Measurements from ENCODE around the gene FOXP1.

FOXP1 gene

GRCh38 chr3:71578054-71578751 lies 5.3 kb downstream of the FOXP1 start:
- Histone ChIP-seq H3K27ac (no peak overlapping the region), H3K27me3 (replicated peaks) (no peaks in the 10 kb centered on the region), H3K36me3 (replicated peaks) (no peaks in the 10 kb centered on the region), H3K4me3 (ENCODE audit: low read depth, low read length) (peak overlapping the region; percentile 95)
- in situ Hi-C loops (cut with HindIII; ENCODE audit: low pct_ligation_motif_present, low sequenced_read_pairs) = no loop called here
- TF ChIP-seq CTCF (IDR thresholded peaks at IDR 0.05; ENCODE audit: low read depth, low read length, missing control alignments) = no peak
- DNase-seq = no peak

GRCh38 chr3:71577011-71577410 lies 6.5 kb downstream of the FOXP1 start:
- DNase-seq = no peak
- Histone ChIP-seq H3K27me3 (replicated peaks) (no peaks in the 10 kb centered on the region), H3K4me3 (ENCODE audit: low read depth, low read length) (no peak overlapping the region), H3K27ac (no peak overlapping the region), H3K36me3 (replicated peaks) (no peaks in the 10 kb centered on the region)
- in situ Hi-C loops (cut with HindIII; ENCODE audit: low pct_ligation_motif_present, low sequenced_read_pairs) = no loop called here
- TF ChIP-seq CTCF (IDR thresholded peaks at IDR 0.05; ENCODE audit: low read depth, low read length, missing control alignments) = no peak

- Histone ChIP-seq H3K27ac (no peak overlapping the region), H3K4me3 (ENCODE audit: low read depth, low read length) (no peak overlapping the region), H3K27me3 (replicated peaks) (no peaks in the 10 kb centered on the region), H3K36me3 (replicated peaks) (peaks cover under 1% of the 10 kb centered on the region)
- DNase-seq = no peak
- no peak for TF ChIP-seq CTCF (IDR thresholded peaks at IDR 0.05; ENCODE audit: low read depth, low read length, missing control alignments)
- in situ Hi-C loops (cut with HindIII; ENCODE audit: low pct_ligation_motif_present, low sequenced_read_pairs) = no loop called here
These were observed 8.1 kb downstream of the FOXP1 start for GRCh38 chr3:71575433-71575832.

GRCh38 chr3:71573181-71573580 lies 10.3 kb downstream of the FOXP1 start:
- in situ Hi-C loops (cut with HindIII; ENCODE audit: low pct_ligation_motif_present, low sequenced_read_pairs) = no loop called here
- no peak for TF ChIP-seq CTCF (IDR thresholded peaks at IDR 0.05; ENCODE audit: low read depth, low read length, missing control alignments)
- H3K36me3 ChIP-seq (replicated peaks) = peaks cover 3% of the 10 kb centered on the region
- H3K4me3 ChIP-seq (ENCODE audit: low read depth, low read length) = no peak overlapping the region
- H3K27me3 ChIP-seq (replicated peaks) = no peaks in the 10 kb centered on the region
- no peak for DNase-seq
- H3K27ac ChIP-seq = no peak overlapping the region

GRCh38 chr3:71570546-71570945 lies 13.0 kb downstream of the FOXP1 start:
- DNase-seq = no peak
- no peak overlapping the region for H3K27ac ChIP-seq
- peaks cover 3% of the 10 kb centered on the region for H3K36me3 ChIP-seq (replicated peaks)
- in situ Hi-C loops (cut with HindIII; ENCODE audit: low pct_ligation_motif_present, low sequenced_read_pairs) = no loop called here
- no peak overlapping the region for H3K4me3 ChIP-seq (ENCODE audit: low read depth, low read length)
- no peaks in the 10 kb centered on the region for H3K27me3 ChIP-seq (replicated peaks)
- TF ChIP-seq CTCF (IDR thresholded peaks at IDR 0.05; ENCODE audit: low read depth, low read length, missing control alignments) = no peak

GRCh38 chr3:71568207-71568606 lies 15.3 kb downstream of the FOXP1 start:
- H3K27me3 ChIP-seq (replicated peaks) = no peaks in the 10 kb centered on the region
- in situ Hi-C loops (cut with HindIII; ENCODE audit: low pct_ligation_motif_present, low sequenced_read_pairs) = no loop called here
- H3K4me3 ChIP-seq (ENCODE audit: low read depth, low read length) = no peak overlapping the region
- no peak for TF ChIP-seq CTCF (IDR thresholded peaks at IDR 0.05; ENCODE audit: low read depth, low read length, missing control alignments)
- no peak overlapping the region for H3K27ac ChIP-seq
- peaks cover 3% of the 10 kb centered on the region for H3K36me3 ChIP-seq (replicated peaks)
- no peak for DNase-seq
